ENCODE results near the gene HSPA12B.

Gene HSPA12B

GRCh38 chr20:3749087-3749688 is 16.7 kb downstream of the HSPA12B start:
- no peak for DNase-seq (ENCODE audit: low read depth in 2 of 2)

GRCh38 chr20:3749689-3750531 is 17.4 kb downstream of the HSPA12B start:
- no peak for DNase-seq (ENCODE audit: low read depth in 2 of 2)

- no peak for DNase-seq (ENCODE audit: low read depth in 2 of 2)
Measured at GRCh38 chr20:3751305-3751674, 18.8 kb downstream of the HSPA12B start.

GRCh38 chr20:3751675-3752385 is 19.3 kb downstream of the HSPA12B start:
- DNase-seq (ENCODE audit: low read depth in 2 of 2) = peak; percentile 31 to 36

- no peak for DNase-seq (ENCODE audit: low read depth in 2 of 2)
Measured at GRCh38 chr20:3752386-3752759, 19.9 kb downstream of the HSPA12B start.

GRCh38 chr20:3753098-3753497 is 20.6 kb downstream of the HSPA12B start:
- peak in 1 of 2 donors; percentile 50 for DNase-seq (ENCODE audit: low read depth in 2 of 2)

GRCh38 chr20:3753501-3754275 is 21.2 kb downstream of the HSPA12B start:
- DNase-seq (ENCODE audit: low read depth in 2 of 2) = no peak

- DNase-seq (ENCODE audit: low read depth in 2 of 2) = no peak
Measured at GRCh38 chr20:3754276-3754630, 21.8 kb downstream of the HSPA12B start.

GRCh38 chr20:3755269-3755668 is 22.8 kb downstream of the HSPA12B start:
- no peak for DNase-seq (ENCODE audit: low read depth in 2 of 2)

- DNase-seq (ENCODE audit: low read depth in 2 of 2) = no peak
Measured at GRCh38 chr20:3755814-3756480, 23.5 kb downstream of the HSPA12B start.

- DNase-seq (ENCODE audit: low read depth in 2 of 2) = no peak
Measured at GRCh38 chr20:3757268-3757667, 24.8 kb downstream of the HSPA12B start.

- no peak for DNase-seq (ENCODE audit: low read depth in 2 of 2)
Measured at GRCh38 chr20:3758566-3758965, 26.1 kb downstream of the HSPA12B start.

GRCh38 chr20:3759316-3759823 is 26.9 kb downstream of the HSPA12B start:
- no peak for DNase-seq (ENCODE audit: low read depth in 2 of 2)

GRCh38 chr20:3759884-3760283 is 27.4 kb downstream of the HSPA12B start:
- no peak for DNase-seq (ENCODE audit: low read depth in 2 of 2)

- DNase-seq (ENCODE audit: low read depth in 2 of 2) = no peak
Measured at GRCh38 chr20:3760655-3761348, 28.3 kb downstream of the HSPA12B start.

- DNase-seq (ENCODE audit: low read depth in 2 of 2) = no peak
Measured at GRCh38 chr20:3763671-3764601, 31.5 kb downstream of the HSPA12B start.

GRCh38 chr20:3764659-3765058 is 32.2 kb downstream of the HSPA12B start:
- DNase-seq (ENCODE audit: low read depth in 2 of 2) = no peak

GRCh38 chr20:3765171-3765882 is 32.8 kb downstream of the HSPA12B start:
- DNase-seq (ENCODE audit: low read depth in 2 of 2) = no peak
